Measurements from ENCODE around the gene RALGPS1. TPM values are rescaled to one million over a fixed set of nuclear protein-coding genes. Genes with fewer than 3 reads are reported as not detected.

Gene RALGPS1
- polyA plus RNA-seq, 1 of the 3 experiments (the other 2 are of a cell fraction): 3.9 TPM

- Histone ChIP-seq H3F3A (replicated peaks; ENCODE audit: insufficient read depth) (no peaks in the 10 kb centered on the region), H3K9me2 (no peaks in the 10 kb centered on the region), H3K4me3 (ENCODE audit: low read depth in 2 of 2, low read length in 1 of 2) (no peak overlapping the region), H3K4me1 (ENCODE audit: control insufficient read depth in 1 of 2, insufficient read depth in 2 of 2, low read depth in 1 of 2, low read length in 1 of 2) (no peaks in the 10 kb centered on the region), H3K9me3 (no peaks in the 10 kb centered on the region), H2AFZ (ENCODE audit: low read depth) (no peak overlapping the region), H3K36me3 (replicated peaks in 1 of 2; ENCODE audit: control insufficient read depth in 1 of 2, insufficient read depth in 2 of 2, low read length in 1 of 2) (peaks cover 23 to 30% of the 10 kb centered on the region in 2 experiments), H3K27ac (ENCODE audit: low read depth in 2 of 2, low read length in 1 of 2) (no peak overlapping the region), H3K4me2 (no peak overlapping the region), H3K27me3 (ENCODE audit: insufficient read depth) (no peaks in the 10 kb centered on the region), H4K20me1 (ENCODE audit: insufficient read depth) (peaks cover 13% of the 10 kb centered on the region), H3K79me2 (ENCODE audit: insufficient read depth) (peaks cover 92% of the 10 kb centered on the region), H3K9ac (no peak overlapping the region)
- DNase-seq: no peak
- TF ChIP-seq MEF2A (IDR thresholded peaks at IDR 0.05; ENCODE audit: borderline replicate concordance, low read depth) (no peak), RAD21 (IDR thresholded peaks at IDR 0.05; ENCODE audit: low read length) (no peak), FOSL2 (IDR thresholded peaks at IDR 0.05; ENCODE audit: borderline replicate concordance, low read depth) (no peak), TEAD4 (IDR thresholded peaks at IDR 0.05; ENCODE audit: borderline replicate concordance, insufficient read depth) (no peak), USF1 (IDR thresholded peaks at IDR 0.05; ENCODE audit: borderline replicate concordance, low read depth) (no peak), RCOR1 (IDR thresholded peaks at IDR 0.05; ENCODE audit: low read length) (no peak), ZBTB33 (IDR thresholded peaks at IDR 0.05; ENCODE audit: borderline replicate concordance, low read depth) (no peak), POLR2AphosphoS5 (IDR thresholded peaks at IDR 0.05; ENCODE audit: low read depth, low read length) (no peak)
- WGBS (ENCODE audit: low lambda C conversion rate): 92% methylated on average over 7 of the region's 7 CpGs
- CTCF ChIA-PET: interaction anchor here (1.0 to 1.2 kb wide), 2 partner anchors 9 to 71 kb away, joined by 3 to 4 read pairs; partner anchors contain the start of gene ZBTB34
- POLR2A ChIA-PET: no interaction called here
These were observed 45.2 kb upstream of the RALGPS1 start for GRCh38 chr9:126869368-126869767.

DNA sequence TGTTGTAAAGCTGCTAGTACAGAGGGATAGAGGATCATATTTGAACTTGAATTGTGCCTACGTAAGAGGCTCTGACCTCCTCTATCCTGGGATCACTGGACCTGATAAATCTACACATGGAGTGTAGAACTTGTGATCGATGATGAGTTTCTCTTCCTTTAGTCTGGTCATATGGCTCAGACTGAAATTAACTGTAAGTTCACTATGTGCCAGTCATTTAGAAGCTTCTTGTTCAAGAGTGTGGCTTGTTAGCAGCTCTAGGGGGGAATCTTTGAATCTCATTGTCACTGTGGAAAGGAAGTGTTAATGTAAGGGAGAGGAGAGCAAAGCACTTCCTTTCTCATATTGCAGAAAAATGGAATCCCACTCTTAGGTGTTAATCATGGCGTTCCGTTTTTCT lies 42.1 kb upstream of the RALGPS1 start:
- peaks cover 4% of the 10 kb centered on the region for H3F3A ChIP-seq (replicated peaks; ENCODE audit: insufficient read depth)
- CTCF ChIA-PET: interaction anchor here (1.7 to 2.5 kb wide), 2 partner anchors 9 to 12 kb away, joined by 4 to 10 read pairs; partner anchors contain the start of gene ZBTB34
- no peaks in the 10 kb centered on the region for H3K27me3 ChIP-seq (ENCODE audit: insufficient read depth)
- H3K4me2 ChIP-seq: no peak overlapping the region
- no peak overlapping the region for H2AFZ ChIP-seq (ENCODE audit: low read depth)
- H3K4me1 ChIP-seq (ENCODE audit: control insufficient read depth in 1 of 2, insufficient read depth in 2 of 2, low read depth in 1 of 2, low read length in 1 of 2): no peaks in the 10 kb centered on the region; a peak in 1 of 4 replicates
- no peak overlapping the region for H3K9ac ChIP-seq
- peaks cover 2 to 8% of the 10 kb centered on the region in 2 experiments for H3K36me3 ChIP-seq (replicated peaks in 1 of 2; ENCODE audit: control insufficient read depth in 1 of 2, insufficient read depth in 2 of 2, low read length in 1 of 2)
- no peaks in the 10 kb centered on the region for H3K9me2 ChIP-seq
- no peak for DNase-seq
- H3K9me3 ChIP-seq: no peaks in the 10 kb centered on the region
- H3K27ac ChIP-seq (ENCODE audit: low read depth in 2 of 2, low read length in 1 of 2): no peak overlapping the region
- H3K4me3 ChIP-seq (ENCODE audit: low read depth in 2 of 2, low read length in 1 of 2): no peak overlapping the region
- 92% methylated on average over 4 of the region's 4 CpGs for WGBS (ENCODE audit: low lambda C conversion rate)
- peaks cover 19% of the 10 kb centered on the region for H4K20me1 ChIP-seq (ENCODE audit: insufficient read depth)
- POLR2A ChIA-PET: no interaction called here
- peaks cover 83% of the 10 kb centered on the region for H3K79me2 ChIP-seq (ENCODE audit: insufficient read depth)
- TF ChIP-seq MXI1 (IDR thresholded peaks at IDR 0.05; ENCODE audit: low read depth, low read length) (no peak), PBX3 (IDR thresholded peaks at IDR 0.05) (no peak), TAF1 (IDR thresholded peaks at IDR 0.05; ENCODE audit: borderline replicate concordance, low read depth, low read length) (no peak), MEF2A (IDR thresholded peaks at IDR 0.05; ENCODE audit: borderline replicate concordance, low read depth) (no peak), SMC3 (IDR thresholded peaks at IDR 0.05; ENCODE audit: low read depth, low read length) (no peak), FOXJ3 (CRISPR knock-in tag; IDR thresholded peaks at IDR 0.05) (no peak), REST (IDR thresholded peaks at IDR 0.05; ENCODE audit: low read depth, low read length) (no peak), POLR2AphosphoS5 (IDR thresholded peaks at IDR 0.05; ENCODE audit: low read depth, low read length) (no peak), ZBTB33 (IDR thresholded peaks at IDR 0.05; ENCODE audit: borderline replicate concordance, low read depth) (no peak), RCOR1 (IDR thresholded peaks at IDR 0.05; ENCODE audit: low read length) (no peak)
- TF ChIP-seq, protein P1, sequence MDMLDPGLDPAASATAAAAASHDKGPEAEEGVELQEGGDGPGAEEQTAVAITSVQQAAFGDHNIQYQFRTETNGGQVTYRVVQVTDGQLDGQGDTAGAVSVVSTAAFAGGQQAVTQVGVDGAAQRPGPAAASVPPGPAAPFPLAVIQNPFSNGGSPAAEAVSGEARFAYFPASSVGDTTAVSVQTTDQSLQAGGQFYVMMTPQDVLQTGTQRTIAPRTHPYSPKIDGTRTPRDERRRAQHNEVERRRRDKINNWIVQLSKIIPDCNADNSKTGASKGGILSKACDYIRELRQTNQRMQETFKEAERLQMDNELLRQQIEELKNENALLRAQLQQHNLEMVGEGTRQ (IDR thresholded peaks at IDR 0.05; ENCODE audit: borderline replicate concordance, low read depth, low read length): no peak
